Activated CD4-positive, alpha-beta T cell treated with anti-CD3 and anti-CD28 coated beads for 36 hours (primary cell): ENCODE measurements around the gene RAB11FIP5. TPM values are rescaled to one million over a fixed set of nuclear protein-coding genes. Genes with fewer than 3 reads are reported as not detected.
"Not testable (repeated sequence)": the region's sequence is repeated elsewhere in the genome, so short reads cannot be mapped to it uniquely, and the experiment has no call there.

ENCODE experiments used
- ATAC-seq: fragments of 200-7000 bp; cut with Tn5 transposase; one replicate; pipeline ENCODE4 v1.10.0; 2021; ENCODE audit warnings: mild to moderate bottlenecking, moderate library complexity
- CTCF ChIA-PET: fragments of 350-600 bp; sonication (Branson Sonifier 250); formaldehyde crosslinking; loops from one replicate; lab custom pipeline; 2021; ENCODE audit warnings: antibody characterized with exemption; lab: Charles Lee
- POLR2A ChIA-PET: fragments of 350-600 bp; sonication (Branson Sonifier 250); formaldehyde crosslinking; loops from one replicate; lab custom pipeline; 2021; ENCODE audit warnings: antibody characterized with exemption, inconsistent platforms; lab: Charles Lee
- DNase-seq: peaks from one replicate; pipeline ENCODE4 v3.0.0-alpha.2; 2020
- H3K27ac Mint-ChIP-seq: one replicate; pipeline ENCODE4 v1.8.0; 2021; ENCODE audit warnings: mixed read lengths
- H3K27me3 Mint-ChIP-seq: one replicate; pipeline ENCODE4 v1.8.0; 2021; ENCODE audit warnings: mixed read lengths
- H3K36me3 Mint-ChIP-seq: one replicate; pipeline ENCODE4 v1.8.0; 2021; ENCODE audit warnings: low read depth, mixed read lengths
- H3K4me1 Mint-ChIP-seq: one replicate; pipeline ENCODE4 v1.8.0; 2021; ENCODE audit warnings: mixed read lengths
- H3K4me3 Mint-ChIP-seq: one replicate; pipeline ENCODE4 v1.8.0; 2021; ENCODE audit warnings: mild to moderate bottlenecking, moderate library complexity, mixed read lengths
- H3K9me3 Mint-ChIP-seq: one replicate; pipeline ENCODE4 v1.8.0; 2021; ENCODE audit warnings: low read depth, mixed read lengths
- intact Hi-C, 2 experiments: fragments of 100-400 bp; cut with DNase I in 1 of 2; cut with micrococcal nuclease in 1 of 2; formaldehyde crosslinking; loops; one replicate each; pipeline versions ENCODE4 v1.14.2 to v1.15.1; 2022 to 2024; cut with DNase I, micrococcal nuclease
- total RNA-seq, 2 experiments: library from RNA; stranded (reverse); gene quantifications; one replicate each; pipeline ENCODE4 v1.2.3, GENCODE V29; 2021

Gene RAB11FIP5
- total RNA-seq, 2 experiments from 2014 or later, result 16.4 to 16.5 TPM

DNA sequence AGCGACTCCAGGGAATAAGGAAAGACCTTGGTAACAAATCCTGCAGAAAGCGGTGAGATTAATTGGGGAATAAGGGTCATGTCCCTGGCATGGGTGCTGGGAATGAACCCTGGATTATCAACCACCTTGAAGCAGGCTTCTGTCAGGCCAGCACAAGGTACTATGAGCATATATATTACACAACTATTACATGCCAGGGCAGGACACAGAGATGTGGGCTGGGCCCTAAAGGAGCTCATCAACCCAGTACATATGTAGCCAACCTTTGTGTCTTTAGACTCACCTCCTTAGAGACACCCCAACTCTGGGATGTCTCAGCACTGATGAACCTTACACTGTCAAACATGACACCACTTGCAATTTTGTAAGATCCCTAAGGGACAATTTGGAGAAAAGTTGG lies 44.6 kb downstream of the RAB11FIP5 start:
- POLR2A ChIA-PET, result no interaction called here
- Mint-ChIP-seq H3K4me1 (peaks cover 32% of the 10 kb centered on the region), H3K27ac (no peak overlapping the region), H3K4me3 (no peak overlapping the region), H3K9me3 (no peaks in the 10 kb centered on the region), H3K36me3 (no peaks in the 10 kb centered on the region), H3K27me3 (no peaks in the 10 kb centered on the region)
- intact Hi-C loops, result no loop called here
- ATAC-seq (no peak), DNase-seq (no peak)
- CTCF ChIA-PET, result interaction anchor here (0.6 to 1.6 kb wide), 3 partner anchors 109 to 191 kb away, joined by 3 to 6 read pairs (median 4); no protein-coding TSS in a partner anchor

DNA sequence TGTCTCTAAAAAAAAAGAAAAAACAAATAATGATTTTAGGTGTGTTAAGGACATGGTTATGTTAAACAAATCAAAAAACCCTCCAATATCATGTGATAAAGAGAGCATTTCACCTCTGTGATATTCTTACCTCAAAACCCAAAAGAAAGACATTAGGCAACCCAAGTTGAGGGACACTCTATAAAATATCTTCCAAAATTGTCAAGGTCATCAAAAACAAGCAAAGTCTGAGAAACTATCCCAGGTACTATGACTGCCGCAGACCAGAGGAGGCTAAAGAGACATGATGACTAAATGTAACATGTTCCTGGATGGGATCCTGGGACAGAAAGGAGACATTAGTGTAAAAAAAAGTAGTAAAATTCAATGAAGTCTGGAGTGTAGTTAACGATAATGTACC lies 45.7 kb downstream of the RAB11FIP5 start:
- DNase-seq (no peak), ATAC-seq (no peak)
- H3K27me3 Mint-ChIP-seq, result no peaks in the 10 kb centered on the region
- ChIA-PET CTCF (interaction anchor here (1.6 kb wide), 1 partner anchor 110 kb away, joined by 6 read pairs; no protein-coding TSS in a partner anchor), POLR2A (no interaction called here)
- no peak overlapping the region for H3K27ac Mint-ChIP-seq
- no peaks in the 10 kb centered on the region for H3K36me3 Mint-ChIP-seq
- peaks cover 30% of the 10 kb centered on the region for H3K4me1 Mint-ChIP-seq
- intact Hi-C loops, result no loop called here
- no peaks in the 10 kb centered on the region for H3K9me3 Mint-ChIP-seq
- no peak overlapping the region for H3K4me3 Mint-ChIP-seq

DNA sequence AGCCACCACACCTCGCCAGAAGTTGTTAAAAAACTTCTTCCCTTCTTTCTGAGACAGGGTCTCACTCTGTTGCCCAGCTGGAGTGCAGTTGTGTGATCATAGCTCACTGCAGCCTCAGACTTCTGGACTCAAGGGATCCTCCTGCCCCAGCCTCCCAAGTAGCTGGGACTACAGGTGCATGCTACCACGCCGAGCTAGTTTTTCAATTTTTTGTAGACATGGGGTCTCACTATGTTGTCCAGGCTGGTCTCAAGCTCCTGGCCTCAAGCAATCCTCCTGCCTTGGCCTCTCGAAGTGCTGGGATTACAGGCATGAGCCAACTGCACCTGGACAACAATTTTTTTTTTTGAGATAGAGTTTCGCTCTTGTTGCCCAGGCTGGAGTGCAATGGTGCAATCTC lies 47.7 kb downstream of the RAB11FIP5 start:
- intact Hi-C loops, H3K9me3 Mint-ChIP-seq, ATAC-seq, H3K27me3 Mint-ChIP-seq, H3K4me3 Mint-ChIP-seq, H3K27ac Mint-ChIP-seq, POLR2A ChIA-PET, DNase-seq, H3K36me3 Mint-ChIP-seq: not testable (repeated sequence)
- CTCF ChIA-PET, result interaction anchor here (0.6 to 1.0 kb wide), 2 partner anchors 71 to 92 kb away, joined by 3 read pairs; no protein-coding TSS in a partner anchor
- H3K4me1 Mint-ChIP-seq, result peaks cover 26% of the 10 kb centered on the region

DNA sequence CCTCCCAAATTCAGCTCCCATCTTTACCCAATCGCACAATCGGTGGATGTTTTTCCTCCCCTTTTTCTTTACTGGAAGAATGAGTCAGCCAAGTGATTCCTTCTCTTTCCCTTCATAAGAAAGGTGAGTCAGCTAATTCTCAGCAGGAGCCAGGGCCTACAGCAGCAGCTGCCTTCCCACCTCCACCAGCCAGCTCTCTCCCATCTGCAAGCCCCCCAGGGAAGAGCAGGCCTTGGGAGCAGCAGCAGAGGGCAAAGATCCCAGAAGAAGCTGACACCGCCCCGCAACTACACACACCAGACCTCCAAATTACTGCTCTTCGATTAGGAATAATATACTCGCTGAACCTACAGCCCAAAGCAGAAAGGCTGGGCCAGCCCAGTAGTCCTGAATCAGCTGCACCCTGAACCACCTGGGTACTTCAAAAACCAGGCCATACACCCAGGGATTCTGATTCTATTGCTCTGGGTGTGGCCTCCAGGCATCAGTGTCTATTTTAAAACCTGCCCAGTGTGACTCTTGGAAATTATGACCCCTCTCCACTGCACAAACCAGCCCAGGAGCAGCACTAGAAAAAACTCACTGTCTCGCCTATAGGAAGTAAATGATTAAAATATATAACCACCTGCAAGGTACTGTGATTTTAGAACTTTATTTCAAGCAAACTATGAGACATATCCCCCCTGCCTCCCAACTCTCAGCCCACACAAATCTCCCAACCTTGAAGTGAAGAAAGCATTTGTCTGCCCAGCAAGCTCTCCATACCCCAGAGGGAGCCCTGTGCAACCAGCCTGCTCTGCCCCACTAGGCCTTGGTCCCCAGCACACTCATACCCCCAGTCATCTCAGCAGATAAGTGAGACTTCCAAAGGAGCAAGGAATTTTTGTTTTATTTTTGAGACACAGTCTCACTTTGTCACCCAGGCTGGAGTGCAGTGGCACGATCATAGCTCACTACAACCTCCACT lies 48.6 kb downstream of the RAB11FIP5 start:
- ChIA-PET POLR2A (no interaction called here), CTCF (interaction anchor here (0.6 to 1.0 kb wide), 3 partner anchors 70 to 268 kb away, joined by 3 read pairs; no protein-coding TSS in a partner anchor)
- Mint-ChIP-seq H3K27me3 (no peaks in the 10 kb centered on the region), H3K9me3 (no peaks in the 10 kb centered on the region), H3K36me3 (no peaks in the 10 kb centered on the region), H3K4me3 (no peak overlapping the region), H3K4me1 (peaks cover 18% of the 10 kb centered on the region), H3K27ac (peak overlapping the region; percentile 27)
- DNase-seq (no peak), ATAC-seq (peak; percentile 23)
- intact Hi-C loops, result no loop called here

DNA sequence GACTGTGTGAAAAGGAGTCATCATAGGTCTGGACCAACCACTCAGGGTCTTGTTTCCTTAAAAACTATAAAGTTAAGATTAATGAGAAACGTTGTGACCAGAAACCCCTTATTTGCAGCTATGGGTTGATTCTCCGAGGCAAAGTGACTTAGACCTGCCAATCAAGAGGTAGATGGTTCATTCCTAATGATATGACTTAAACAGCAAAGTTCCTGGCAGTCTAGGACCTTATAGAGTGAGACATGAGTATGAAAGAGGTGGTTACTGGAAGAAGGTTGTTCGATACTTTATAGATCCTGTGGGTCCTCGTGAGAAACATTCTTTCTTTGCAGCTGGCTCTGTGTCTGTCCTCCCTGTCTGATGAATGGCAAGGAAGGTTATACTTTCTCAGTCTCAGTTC lies 49.3 kb downstream of the RAB11FIP5 start:
- ATAC-seq, result no peak
- Mint-ChIP-seq H3K27me3 (no peaks in the 10 kb centered on the region), H3K4me1 (peaks cover 16% of the 10 kb centered on the region), H3K36me3 (no peaks in the 10 kb centered on the region), H3K27ac (no peak overlapping the region), H3K4me3 (no peak overlapping the region), H3K9me3 (no peaks in the 10 kb centered on the region)
- intact Hi-C loops, result no loop called here
- POLR2A ChIA-PET, result no interaction called here
- DNase-seq, result no peak
- CTCF ChIA-PET, result no interaction called here

DNA sequence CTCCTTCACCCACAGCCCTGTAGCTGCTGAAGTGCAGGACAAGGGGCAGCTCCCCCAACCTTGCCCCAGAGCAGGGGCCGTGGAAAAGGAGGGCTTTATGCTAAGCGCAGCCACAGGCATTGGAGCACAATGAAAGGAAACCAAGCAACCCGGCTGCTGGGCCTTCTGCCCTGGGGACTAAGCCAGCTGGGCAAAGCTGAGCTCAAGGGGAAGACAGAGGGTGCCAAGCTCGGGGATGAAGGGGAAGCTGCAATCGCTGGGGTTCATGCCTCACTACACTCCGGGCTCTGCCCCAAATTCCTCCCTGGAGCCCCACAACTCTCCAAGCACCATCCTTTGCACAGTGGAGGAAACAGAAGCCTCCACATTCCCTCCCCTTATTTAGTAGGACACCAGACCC lies 53.6 kb downstream of the RAB11FIP5 start:
- ATAC-seq (no peak), DNase-seq (no peak)
- intact Hi-C loops, result no loop called here
- POLR2A ChIA-PET, result no interaction called here
- no peaks in the 10 kb centered on the region for H3K27me3 Mint-ChIP-seq
- peaks cover 6% of the 10 kb centered on the region for H3K4me1 Mint-ChIP-seq
- H3K27ac Mint-ChIP-seq, result no peak overlapping the region
- H3K4me3 Mint-ChIP-seq, result no peak overlapping the region
- no peaks in the 10 kb centered on the region for H3K9me3 Mint-ChIP-seq
- peaks cover 13% of the 10 kb centered on the region for H3K36me3 Mint-ChIP-seq
- CTCF ChIA-PET, result no interaction called here

DNA sequence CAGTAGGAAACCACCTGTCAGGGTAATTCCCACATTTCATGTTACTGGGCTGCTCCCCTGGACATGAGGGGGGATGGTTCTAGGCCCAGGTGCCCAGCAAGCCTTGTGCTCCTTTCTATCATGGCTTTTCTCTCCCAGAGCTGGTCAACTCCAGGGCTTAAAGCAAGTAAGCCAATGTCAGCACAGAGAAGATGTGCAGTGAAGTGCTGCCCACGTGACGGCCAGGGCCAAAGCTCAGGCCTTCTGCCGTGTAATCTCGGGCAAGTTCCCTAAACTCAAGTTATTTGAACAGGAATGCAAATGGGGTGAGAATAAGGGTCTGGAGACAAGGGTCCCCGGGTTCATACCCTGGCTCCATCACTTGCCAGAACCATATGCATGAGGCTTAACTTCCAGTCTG lies 57.8 kb downstream of the RAB11FIP5 start:
- H3K4me1 Mint-ChIP-seq, result no peaks in the 10 kb centered on the region
- H3K36me3 Mint-ChIP-seq, result peaks cover 13% of the 10 kb centered on the region
- intact Hi-C loops, result no loop called here
- no peak overlapping the region for H3K4me3 Mint-ChIP-seq
- DNase-seq (no peak), ATAC-seq (no peak)
- no peaks in the 10 kb centered on the region for H3K9me3 Mint-ChIP-seq
- H3K27ac Mint-ChIP-seq, result no peak overlapping the region
- ChIA-PET POLR2A (no interaction called here), CTCF (interaction anchor here (1.0 kb wide), 1 partner anchor 109 kb away, joined by 3 read pairs; no protein-coding TSS in a partner anchor)
- no peaks in the 10 kb centered on the region for H3K27me3 Mint-ChIP-seq

DNA sequence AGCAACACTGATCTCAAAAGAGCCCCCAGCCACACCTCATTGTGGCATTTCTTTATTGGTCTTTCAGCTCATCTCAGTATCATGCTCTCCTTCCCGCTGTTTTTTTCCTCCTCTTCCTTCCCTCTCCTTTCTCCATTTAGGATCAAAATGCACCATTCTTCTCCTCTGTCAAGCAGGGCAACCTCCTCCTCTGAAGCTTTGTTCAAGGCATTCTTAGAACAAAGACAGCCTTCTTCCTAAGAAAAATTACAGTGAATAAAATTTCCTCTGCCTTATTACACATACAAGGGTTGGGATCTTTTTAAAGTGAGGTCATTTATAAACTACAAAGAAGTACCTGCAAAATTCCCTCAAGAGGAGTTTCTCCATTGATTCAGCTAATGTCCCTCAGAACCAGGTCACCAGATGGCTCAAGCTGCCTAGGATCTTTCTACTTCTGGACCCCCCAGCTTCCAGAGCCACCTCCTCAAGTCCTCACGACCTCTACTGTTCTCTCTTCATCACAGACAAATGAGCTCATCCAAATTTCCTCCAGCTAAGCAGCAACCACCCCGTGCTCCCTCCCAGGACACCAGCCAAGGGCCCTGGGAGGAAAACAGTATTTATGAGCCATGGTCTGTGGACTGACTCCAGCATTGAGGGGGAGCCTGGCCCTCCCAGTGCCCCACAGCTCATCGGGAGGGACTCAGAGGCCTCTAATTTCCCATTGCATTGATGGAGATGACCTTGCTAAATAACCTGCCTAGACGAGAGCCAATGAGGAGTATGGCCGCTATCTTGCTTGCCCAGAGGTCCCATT lies 59.2 kb downstream of the RAB11FIP5 start:
- Mint-ChIP-seq H3K4me3 (no peak overlapping the region), H3K36me3 (peaks cover 13% of the 10 kb centered on the region), H3K27ac (no peak overlapping the region), H3K4me1 (no peaks in the 10 kb centered on the region), H3K9me3 (no peaks in the 10 kb centered on the region), H3K27me3 (no peaks in the 10 kb centered on the region)
- ChIA-PET CTCF (interaction anchor here (0.7 kb wide), 1 partner anchor 18 kb away, joined by 3 read pairs; no protein-coding TSS in a partner anchor), POLR2A (interaction anchor here (0.6 kb wide), 2 partner anchors 60 to 1256 kb away, joined by 3 read pairs; no protein-coding TSS in a partner anchor)
- ATAC-seq (no peak), DNase-seq (no peak)
- intact Hi-C loops, result no loop called here

DNA sequence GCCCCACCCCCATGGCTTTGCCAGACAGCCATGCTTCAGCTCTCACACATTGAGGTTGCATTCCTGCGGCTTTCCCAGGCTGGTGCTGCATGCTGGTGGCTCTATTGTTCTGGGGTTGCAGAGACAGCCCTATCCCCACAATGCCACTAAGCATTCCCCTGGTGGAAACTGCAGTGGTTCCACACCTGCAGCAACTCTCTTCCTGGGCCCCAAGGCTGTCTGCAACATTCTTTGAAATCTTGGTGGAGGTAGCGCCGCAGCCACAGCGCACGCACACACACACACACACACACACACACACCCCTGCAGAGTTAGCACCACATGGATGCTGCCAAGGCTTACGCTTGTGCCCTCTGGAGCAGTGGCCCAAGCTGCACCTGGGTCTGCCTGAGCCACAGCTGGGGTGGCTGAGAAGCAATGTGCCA lies 62.6 kb downstream of the RAB11FIP5 start:
- DNase-seq (no peak), ATAC-seq (no peak)
- ChIA-PET POLR2A (no interaction called here), CTCF (no interaction called here)
- Mint-ChIP-seq H3K4me1 (no peaks in the 10 kb centered on the region), H3K9me3 (no peaks in the 10 kb centered on the region), H3K27me3 (no peaks in the 10 kb centered on the region), H3K36me3 (no peaks in the 10 kb centered on the region), H3K27ac (no peak overlapping the region), H3K4me3 (no peak overlapping the region)
- intact Hi-C loops, result no loop called here

DNA sequence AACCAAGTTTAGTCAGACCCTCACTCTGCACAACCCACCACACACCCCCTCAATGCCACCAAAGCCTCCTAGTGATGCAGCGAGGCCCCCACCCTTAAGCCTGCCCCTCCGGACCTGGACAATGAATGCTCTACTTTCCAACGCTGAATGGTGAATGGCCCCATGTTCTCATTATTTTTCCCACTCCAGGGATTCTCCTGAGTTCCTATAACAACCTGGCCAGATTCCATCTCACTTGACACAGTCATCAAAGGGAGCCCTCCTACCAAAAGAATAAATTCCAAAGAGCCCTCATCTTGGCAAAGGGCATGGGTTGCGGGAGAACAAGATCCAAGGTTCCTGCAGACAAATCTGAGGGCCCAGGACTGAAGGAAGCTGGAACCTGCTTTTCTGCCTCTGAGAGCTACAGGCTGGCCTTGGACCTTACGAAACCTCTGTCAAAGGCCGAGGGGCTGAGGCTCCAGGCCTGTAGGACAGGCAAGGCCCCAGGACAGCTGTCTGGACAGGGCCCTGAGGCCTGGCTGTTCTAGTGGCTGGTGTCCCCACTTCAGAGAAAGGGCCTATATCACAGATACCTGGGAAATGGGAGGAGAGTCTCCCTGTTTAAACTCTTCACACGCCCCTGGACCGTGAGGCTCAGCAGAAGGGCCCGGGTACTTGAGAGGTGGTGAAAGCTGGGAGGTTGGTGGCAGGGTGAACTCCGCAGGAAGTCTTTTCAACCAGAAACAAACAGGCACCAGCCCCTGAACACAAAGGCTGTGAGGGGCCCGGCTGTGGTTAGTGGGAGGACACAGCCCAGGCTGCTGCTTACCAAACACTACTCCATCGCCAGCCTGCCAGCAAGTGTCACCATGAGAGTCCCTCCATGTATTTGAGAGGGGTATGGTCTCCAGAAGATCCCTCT lies 68.6 kb downstream of the RAB11FIP5 start:
- no peak for ATAC-seq
- no peaks in the 10 kb centered on the region for H3K4me1 Mint-ChIP-seq
- H3K9me3 Mint-ChIP-seq, result no peaks in the 10 kb centered on the region
- ChIA-PET CTCF (no interaction called here), POLR2A (no interaction called here)
- H3K27me3 Mint-ChIP-seq, result no peaks in the 10 kb centered on the region
- no peaks in the 10 kb centered on the region for H3K36me3 Mint-ChIP-seq
- no peak overlapping the region for H3K4me3 Mint-ChIP-seq
- intact Hi-C loops, result no loop called here
- DNase-seq, result no peak
- no peak overlapping the region for H3K27ac Mint-ChIP-seq

DNA sequence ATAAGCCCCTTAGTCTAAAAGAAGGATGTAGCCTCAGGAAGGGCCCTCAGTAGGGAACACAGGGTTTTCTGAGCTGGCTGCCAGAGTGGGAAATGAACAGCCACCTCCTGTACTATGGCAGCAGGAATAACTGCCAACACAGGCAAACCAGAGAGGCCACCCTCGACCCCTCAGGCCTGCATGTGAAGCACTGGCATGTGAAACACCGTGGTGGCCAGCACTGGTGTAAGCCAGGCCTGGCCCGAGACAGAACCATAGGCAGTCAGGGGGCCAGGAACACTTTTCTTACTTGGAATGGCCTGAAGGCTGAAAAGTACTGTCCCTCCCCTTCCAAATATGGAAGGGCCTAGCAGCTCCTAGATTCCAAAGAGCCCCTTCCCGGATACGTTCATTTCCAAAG lies 69.5 kb downstream of the RAB11FIP5 start:
- CTCF ChIA-PET, result no interaction called here

More for the DNA sequence above, 69.5 kb downstream of the RAB11FIP5 start:
- Mint-ChIP-seq H3K36me3 (no peaks in the 10 kb centered on the region), H3K4me3 (no peak overlapping the region), H3K9me3 (no peaks in the 10 kb centered on the region), H3K4me1 (no peaks in the 10 kb centered on the region), H3K27me3 (no peaks in the 10 kb centered on the region), H3K27ac (no peak overlapping the region)
- ATAC-seq, result no peak
- DNase-seq, result no peak
- POLR2A ChIA-PET, result no interaction called here
- intact Hi-C loops, result no loop called here
